TTC549 (cell line): ENCODE measurements around the gene SOX10.
"Not testable (repeated sequence)": the region's sequence is repeated elsewhere in the genome, so short reads cannot be mapped to it uniquely, and the experiment has no call there.

Experiments used
- FAIRE-seq: peaks from 2 replicates; lab custom pipeline; 2012; peaks lifted over from hg19 to GRCh38; lab: Jason Lieb, UNC

SOX10 gene

GRCh38 chr22:37985751-37986281 lies 1.5 kb upstream of the SOX10 start:
- FAIRE-seq: no peak

DNA sequence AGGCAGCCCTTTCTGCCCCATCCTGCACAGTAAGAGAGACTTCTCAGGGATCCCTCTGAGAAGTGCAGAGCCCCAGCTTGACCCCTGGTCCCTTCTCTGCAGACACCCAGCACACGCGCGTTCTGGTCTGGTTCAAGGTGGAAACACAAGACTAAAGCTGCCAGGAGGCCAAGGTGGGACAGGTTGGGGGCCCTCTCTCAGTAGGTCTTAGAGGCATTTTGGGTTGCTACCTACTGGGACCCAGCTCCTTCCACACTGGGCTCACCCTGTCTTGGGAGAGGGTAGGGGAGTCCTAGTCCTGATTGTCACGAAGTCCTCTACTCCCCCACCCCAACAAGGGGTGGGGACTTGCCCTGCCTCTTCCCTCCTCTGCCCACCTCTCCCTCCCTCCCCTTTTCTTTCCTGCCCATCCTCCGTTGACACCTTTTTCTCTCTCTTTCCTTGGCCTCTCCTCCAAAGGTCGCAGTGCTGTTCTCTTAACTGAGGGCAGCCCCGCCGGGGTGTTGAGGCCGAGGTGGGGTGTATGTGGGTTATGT lies 763 bp upstream of the SOX10 start:
- FAIRE-seq: no peak

DNA sequence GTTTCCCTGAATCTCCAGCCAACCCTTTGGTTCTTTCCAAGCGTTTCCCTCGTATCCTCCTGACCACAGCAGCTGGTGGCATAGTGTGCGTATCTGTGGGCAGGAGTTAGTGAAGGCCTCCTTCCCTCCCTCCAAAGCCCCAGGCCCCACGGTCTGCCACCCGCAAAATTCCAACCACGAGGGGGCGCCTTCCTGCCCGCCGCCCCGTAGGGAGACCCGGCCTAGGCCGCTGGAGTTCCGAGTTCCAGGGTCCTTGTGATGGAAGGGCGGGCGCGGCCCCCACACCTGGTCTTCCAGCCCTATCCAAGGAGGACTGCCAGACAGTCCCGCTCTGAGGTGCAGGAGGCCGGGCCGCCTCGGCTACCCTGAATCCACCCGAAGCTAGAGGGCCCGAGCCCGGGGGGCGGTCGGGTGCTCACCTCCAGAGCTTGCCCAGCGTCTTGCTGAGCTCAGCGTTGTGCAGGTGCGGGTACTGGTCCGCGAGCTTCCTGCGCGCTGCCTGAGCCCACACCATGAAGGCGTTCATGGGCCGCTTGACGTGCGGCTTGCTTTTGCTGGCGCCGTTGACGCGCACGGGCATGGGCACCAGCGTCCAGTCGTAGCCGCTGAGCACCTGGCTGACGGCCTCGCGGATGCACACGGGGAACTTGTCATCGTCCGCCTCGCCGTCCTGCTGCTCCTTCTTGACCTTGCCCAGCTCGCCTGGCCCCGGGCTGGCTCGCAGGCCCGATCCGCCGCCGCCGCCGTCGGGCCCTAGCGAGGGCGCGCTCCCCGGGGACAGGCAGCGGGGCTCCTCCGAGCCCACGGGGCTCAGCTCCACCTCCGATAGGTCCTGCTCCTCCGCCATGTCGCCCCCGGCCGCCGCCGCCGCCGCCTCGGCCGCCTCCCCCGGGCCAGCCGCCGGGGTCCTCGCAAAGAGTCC lies 1.2 kb downstream of the SOX10 start:
- FAIRE-seq: no peak

- no peak for FAIRE-seq
Measured at GRCh38 chr22:37982151-37982785, 2.1 kb downstream of the SOX10 start.

GRCh38 chr22:37981282-37982011 lies 2.9 kb downstream of the SOX10 start:
- no peak for FAIRE-seq

- FAIRE-seq: no peak
Measured at GRCh38 chr22:37979782-37980181, 4.6 kb downstream of the SOX10 start.

- FAIRE-seq: no peak
Measured at GRCh38 chr22:37976547-37976946, 7.8 kb downstream of the SOX10 start.

DNA sequence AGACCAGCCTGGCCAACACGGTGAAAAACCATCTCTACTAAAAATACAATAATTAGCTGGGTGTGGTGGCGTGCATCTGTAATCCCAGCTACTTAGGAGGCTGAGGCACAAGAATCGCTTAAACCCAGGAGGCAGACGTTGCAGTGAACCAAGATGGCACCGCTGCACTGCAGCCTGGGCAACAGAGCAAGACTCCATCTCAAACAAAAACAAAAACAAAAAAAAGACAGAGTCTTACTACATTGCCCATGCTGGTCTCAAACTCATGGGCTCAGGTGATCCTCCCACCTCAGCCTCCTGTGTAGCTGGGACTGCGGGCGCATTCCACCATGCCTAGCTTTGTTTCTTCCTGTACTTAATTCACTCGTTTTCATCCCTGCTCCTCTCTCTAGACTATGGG lies 8.3 kb downstream of the SOX10 start:
- FAIRE-seq: not testable (repeated sequence)

- FAIRE-seq: no peak
Measured at GRCh38 chr22:37975153-37975552, 9.2 kb downstream of the SOX10 start.

GRCh38 chr22:37973271-37974170 lies 10.8 kb downstream of the SOX10 start:
- no peak for FAIRE-seq

DNA sequence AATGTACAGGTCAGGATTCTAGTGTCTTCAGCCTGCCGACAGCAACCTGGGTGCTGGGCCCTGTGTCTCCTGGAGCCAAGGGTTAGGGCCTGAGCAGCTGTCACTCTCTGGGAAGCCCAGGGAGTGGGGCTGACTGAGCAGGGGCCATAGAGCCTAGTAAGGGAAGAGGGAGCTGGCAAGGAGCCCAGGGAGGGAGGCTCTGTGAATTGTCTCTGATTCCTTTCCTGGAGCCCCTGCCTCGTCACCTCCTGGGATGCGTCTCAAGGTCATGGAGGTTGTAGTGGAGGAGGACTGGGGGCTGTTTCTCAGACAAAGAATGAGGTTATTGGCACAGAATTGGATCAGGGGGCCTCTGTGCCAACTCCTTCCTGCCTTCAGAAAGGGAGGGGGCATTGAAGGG lies 11.8 kb downstream of the SOX10 start:
- no peak for FAIRE-seq

DNA sequence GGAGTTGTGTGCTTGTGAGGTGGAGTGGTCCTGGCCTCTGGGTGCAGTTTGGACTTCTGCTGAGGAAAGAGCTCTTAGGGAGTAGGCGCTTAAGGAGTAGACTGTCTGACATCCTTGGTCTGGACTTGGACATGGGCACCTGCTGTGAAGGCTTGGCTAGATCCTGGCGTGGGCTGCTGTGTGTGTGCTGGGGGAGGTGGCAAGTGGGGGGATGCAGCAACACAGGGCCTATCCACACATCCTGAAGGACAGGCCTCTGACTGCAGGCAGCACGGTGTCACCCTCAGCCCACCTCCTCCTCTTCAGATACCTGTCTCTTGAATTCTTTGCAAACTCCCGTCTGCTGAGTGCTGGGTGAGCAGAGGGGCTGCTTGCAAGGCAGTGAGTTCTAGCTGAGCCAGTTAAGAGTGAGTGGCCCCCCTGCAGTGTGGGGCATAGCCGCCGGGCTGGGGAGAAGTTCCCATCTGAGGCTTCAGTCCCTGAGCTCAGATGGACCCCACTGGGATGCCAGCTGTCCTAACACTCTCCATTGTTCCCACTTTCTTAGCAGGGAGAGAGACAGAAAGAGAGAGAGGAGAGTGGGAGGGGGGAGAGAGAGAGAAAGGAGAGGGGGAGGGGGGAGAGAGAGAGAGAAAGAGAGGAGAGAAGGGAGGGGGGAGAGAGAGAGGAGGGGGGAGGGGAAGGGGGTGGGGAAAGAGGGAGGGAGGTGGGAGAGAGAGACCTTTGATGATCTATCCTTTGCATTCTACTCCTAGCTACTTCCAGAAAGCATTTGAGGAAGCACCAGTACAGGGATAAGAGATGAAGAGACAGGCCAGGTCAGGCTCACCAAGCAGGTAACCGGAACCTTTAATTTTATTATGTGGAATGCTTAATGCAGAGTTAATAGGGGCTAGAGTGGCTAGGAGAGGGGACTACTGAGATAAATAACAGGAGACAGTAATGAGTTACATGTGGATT lies 12.6 kb downstream of the SOX10 start:
- no peak for FAIRE-seq

GRCh38 chr22:37970864-37971263 lies 13.5 kb downstream of the SOX10 start:
- no peak for FAIRE-seq

- no peak for FAIRE-seq
Measured at GRCh38 chr22:37968452-37969251, 15.7 kb downstream of the SOX10 start.

DNA sequence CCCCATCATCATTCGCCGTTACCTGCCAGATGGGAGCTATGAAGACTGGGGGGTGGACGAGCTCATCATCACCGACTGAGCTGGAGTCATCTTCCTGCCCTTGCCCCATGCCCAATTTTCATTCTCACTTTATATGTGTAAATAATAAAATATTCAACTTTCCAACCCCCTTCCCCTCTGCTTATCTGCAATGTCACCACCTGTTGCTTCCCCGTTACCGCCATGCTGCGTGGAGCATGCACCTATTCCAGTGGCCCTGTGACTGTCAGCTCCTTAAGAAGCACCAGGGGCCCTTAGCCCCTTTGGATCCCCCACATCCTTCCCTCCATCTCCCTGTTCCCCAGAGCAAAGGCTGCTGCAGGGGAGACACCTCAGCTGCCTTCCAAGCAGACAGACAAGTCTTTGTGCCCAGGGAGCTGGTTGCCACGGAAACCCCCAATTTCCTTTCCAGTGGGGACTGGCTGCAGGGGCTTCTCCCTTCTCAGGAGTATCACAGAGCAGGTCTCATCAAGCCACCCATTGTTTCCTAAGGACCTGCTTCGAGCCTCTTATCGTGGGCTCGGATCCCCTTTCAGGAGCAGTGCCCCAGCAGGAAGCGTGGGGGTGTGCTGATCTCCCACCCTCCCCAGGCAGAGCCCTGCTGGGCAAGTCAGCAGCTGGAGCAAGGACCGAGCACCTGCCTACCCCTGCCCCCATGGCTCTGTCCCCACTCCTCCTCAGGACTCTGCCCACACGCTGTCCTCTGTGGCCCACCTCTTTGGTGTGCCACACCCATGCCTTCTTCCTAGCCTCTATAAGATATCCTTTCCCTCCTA lies 16.5 kb downstream of the SOX10 start:
- no peak for FAIRE-seq

DNA sequence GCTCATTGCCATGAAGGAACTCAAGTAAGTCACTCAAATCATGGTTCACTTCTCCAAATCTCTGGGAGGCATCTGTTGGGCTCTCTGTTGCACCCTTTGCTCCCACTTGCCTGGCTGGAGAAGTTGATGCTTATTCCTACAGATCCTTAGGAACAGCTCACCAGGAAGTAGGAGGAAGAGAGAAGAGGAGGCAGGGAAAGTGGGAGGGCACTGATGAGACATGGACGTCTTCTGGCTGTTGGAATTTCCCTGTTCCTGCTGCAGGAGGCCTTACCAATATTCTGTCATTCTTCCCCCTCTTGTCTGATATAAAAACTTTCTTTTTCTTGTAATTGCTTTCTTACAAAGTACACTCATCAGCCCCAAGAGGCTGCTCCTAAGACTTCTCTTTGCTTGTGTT lies 17.2 kb downstream of the SOX10 start:
- no peak for FAIRE-seq

GRCh38 chr22:37965940-37966664 lies 18.3 kb downstream of the SOX10 start:
- FAIRE-seq: no peak

DNA sequence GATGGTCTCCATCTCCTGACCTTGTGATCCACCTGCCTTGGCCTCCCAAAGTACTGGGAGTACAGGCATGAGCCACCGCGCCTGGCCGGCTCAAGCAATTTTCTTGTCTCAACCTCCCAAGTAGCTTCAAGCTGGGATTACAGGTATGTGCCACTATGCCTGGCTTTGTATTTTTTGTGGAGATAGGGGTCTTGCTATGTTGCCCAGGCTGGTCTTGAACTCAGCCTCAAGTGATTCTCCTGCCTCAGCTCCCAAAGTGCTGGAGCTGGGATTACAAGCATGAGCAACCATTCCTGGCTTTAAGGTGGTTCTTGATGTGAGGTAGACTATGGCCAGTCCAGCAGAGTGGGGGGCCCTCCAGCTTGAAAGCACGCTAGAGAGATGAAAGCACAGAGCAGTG lies 23.3 kb downstream of the SOX10 start:
- FAIRE-seq: no peak
